OCI-LY3 (cell line): ENCODE results near the gene ARF1.

Experiments used
- EZH2phosphoT487 ChIP-seq: fragments of 200-600 bp; shearing (Covaris generic); IDR thresholded peaks from 2 replicates; pipeline ENCODE4 v1.6.1; 2018; ENCODE audit warnings: antibody characterized with exemption, mixed run types, low read depth
- TF ChIP-seq, protein P1 (sequence below): fragments of 200-600, 300-600 bp; sonication (generic); IDR thresholded peaks from 2 replicates; pipeline ENCODE4 v1.5.1; 2014; ENCODE audit warnings: antibody characterized with exemption, low read length, low read depth

- TF ChIP-seq, protein P1, sequence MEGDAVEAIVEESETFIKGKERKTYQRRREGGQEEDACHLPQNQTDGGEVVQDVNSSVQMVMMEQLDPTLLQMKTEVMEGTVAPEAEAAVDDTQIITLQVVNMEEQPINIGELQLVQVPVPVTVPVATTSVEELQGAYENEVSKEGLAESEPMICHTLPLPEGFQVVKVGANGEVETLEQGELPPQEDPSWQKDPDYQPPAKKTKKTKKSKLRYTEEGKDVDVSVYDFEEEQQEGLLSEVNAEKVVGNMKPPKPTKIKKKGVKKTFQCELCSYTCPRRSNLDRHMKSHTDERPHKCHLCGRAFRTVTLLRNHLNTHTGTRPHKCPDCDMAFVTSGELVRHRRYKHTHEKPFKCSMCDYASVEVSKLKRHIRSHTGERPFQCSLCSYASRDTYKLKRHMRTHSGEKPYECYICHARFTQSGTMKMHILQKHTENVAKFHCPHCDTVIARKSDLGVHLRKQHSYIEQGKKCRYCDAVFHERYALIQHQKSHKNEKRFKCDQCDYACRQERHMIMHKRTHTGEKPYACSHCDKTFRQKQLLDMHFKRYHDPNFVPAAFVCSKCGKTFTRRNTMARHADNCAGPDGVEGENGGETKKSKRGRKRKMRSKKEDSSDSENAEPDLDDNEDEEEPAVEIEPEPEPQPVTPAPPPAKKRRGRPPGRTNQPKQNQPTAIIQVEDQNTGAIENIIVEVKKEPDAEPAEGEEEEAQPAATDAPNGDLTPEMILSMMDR: no peak
- no peak for TF ChIP-seq EZH2phosphoT487
Observed at GRCh38 chr1:228108055-228108690, 25.7 kb downstream of the ARF1 start.
